NB4 (cell line): Measurements from ENCODE around the gene GALNT17.

ENCODE experiments used
- MYC ChIP-seq: IDR thresholded peaks from 2 replicates; pipeline ENCODE4 v1.6.1; 2011; ENCODE audit warnings: low read depth, low read length
- POLR2A ChIP-seq: IDR thresholded peaks from 2 replicates; pipeline ENCODE4 v1.6.1; 2011; ENCODE audit warnings: mild to moderate bottlenecking; ENCODE audit not compliant: insufficient read length; ENCODE audit errors: extremely low read depth
- TF ChIP-seq, protein P1 (sequence below): IDR thresholded peaks from one replicate; pipeline ENCODE4 v1.5.1; 2012; ENCODE audit warnings: low read depth, low read length

DNA sequence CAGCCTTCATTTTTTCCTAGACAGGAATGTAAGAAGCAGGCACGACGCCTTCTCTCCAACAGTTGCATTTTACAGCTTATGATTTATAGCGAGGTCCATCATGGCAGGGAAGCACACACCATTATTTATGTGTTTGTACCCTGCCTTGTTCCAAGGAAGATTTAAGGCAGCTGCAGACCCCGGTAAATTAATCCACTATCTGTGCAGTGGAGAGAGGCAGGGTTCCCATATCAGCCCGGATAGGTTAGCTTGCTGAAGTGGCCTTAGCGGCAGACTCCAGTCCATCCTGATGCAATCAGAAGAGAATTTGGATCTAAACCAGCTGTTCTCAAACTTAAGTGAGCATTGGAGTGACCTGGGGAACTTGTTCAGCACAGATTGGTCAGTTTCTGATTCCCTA lies 359.4 kb downstream of the GALNT17 start:
- TF ChIP-seq, protein P1, sequence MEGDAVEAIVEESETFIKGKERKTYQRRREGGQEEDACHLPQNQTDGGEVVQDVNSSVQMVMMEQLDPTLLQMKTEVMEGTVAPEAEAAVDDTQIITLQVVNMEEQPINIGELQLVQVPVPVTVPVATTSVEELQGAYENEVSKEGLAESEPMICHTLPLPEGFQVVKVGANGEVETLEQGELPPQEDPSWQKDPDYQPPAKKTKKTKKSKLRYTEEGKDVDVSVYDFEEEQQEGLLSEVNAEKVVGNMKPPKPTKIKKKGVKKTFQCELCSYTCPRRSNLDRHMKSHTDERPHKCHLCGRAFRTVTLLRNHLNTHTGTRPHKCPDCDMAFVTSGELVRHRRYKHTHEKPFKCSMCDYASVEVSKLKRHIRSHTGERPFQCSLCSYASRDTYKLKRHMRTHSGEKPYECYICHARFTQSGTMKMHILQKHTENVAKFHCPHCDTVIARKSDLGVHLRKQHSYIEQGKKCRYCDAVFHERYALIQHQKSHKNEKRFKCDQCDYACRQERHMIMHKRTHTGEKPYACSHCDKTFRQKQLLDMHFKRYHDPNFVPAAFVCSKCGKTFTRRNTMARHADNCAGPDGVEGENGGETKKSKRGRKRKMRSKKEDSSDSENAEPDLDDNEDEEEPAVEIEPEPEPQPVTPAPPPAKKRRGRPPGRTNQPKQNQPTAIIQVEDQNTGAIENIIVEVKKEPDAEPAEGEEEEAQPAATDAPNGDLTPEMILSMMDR = no peak
- TF ChIP-seq MYC (no peak), POLR2A (no peak)
